ENCODE results near the gene C2orf15.

DNA sequence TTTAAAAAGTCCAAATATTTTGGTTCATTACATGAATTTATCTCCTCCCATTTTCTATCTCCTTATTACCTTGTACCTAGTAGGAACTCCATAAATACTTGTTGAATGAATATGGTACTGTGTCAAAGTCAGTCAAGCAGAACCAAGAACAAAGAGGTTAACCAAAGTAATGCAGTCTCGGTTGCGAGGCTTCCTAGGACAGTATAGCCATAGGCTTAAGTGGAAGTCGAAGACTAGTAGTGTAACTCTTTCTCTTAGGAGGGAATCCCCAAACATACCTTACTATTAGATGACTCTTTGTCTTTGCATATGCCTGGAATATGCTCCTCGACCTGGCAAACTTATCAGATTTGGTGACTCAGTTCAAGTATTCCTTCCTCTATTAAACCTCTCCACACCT, 18.1 kb downstream of the C2orf15 start:
- TF ChIP-seq EZH2 (IDR thresholded peaks at IDR 0.05; ENCODE audit: borderline replicate concordance, low read depth, low read length, poor library complexity, severe bottlenecking): no peak
- TF ChIP-seq, protein P1, sequence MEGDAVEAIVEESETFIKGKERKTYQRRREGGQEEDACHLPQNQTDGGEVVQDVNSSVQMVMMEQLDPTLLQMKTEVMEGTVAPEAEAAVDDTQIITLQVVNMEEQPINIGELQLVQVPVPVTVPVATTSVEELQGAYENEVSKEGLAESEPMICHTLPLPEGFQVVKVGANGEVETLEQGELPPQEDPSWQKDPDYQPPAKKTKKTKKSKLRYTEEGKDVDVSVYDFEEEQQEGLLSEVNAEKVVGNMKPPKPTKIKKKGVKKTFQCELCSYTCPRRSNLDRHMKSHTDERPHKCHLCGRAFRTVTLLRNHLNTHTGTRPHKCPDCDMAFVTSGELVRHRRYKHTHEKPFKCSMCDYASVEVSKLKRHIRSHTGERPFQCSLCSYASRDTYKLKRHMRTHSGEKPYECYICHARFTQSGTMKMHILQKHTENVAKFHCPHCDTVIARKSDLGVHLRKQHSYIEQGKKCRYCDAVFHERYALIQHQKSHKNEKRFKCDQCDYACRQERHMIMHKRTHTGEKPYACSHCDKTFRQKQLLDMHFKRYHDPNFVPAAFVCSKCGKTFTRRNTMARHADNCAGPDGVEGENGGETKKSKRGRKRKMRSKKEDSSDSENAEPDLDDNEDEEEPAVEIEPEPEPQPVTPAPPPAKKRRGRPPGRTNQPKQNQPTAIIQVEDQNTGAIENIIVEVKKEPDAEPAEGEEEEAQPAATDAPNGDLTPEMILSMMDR (conservative IDR thresholded peaks at IDR 0.05; ENCODE audit: low read depth, low read length): no peak
